ENCODE measurements around the gene TSC1. TPM values are rescaled to one million over a fixed set of nuclear protein-coding genes. Genes with fewer than 3 reads are reported as not detected.

Gene TSC1
- total and polyA plus RNA-seq, 10 of the 15 experiments (the other 5 are each of a cell fraction or from before 2014, with no cell fraction given): 4.0 to 48.0 (median 14.9) TPM

DNA sequence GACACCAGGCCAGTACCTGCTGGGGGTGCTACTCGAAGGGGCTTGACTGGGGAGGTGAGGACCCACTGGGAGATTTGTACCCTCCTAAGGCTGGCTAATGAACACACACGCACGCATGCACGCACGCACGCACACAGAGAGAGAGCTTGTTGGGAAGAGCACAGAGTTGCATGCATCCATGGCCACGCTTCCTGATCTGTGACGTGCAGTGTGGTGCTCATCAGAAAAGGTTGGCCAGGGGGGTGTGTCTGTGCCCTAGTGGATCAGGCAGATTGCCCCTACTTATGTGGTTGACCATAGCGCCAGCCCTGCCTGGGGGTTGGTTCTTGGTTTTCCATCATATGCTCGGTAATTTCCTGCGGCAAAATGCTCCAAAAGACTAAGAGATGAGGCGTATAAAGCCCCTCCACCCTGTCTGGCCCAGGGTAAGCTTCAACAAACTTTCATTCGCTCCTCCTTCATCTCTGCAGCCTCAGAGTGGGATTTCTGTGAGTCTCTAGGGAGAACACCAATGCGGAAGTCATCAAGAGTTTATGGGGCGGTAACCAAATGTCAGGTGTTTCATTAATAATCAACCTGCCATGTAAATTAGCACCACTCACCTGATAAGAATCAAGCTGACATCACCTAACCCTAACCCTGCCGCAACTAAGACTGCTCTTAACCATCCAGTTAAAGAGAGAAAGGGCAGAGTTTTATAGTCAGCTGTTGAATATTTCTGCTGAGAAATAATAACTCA, 26.1 kb upstream of the TSC1 start:
- ChIA-PET RAD21 (ENCODE audit: unreplicated experiment) (no interaction called here), POLR2A (no interaction called here), CTCF (interaction anchor here (0.5 to 1.9 kb wide), 6 partner anchors 13 to 556 kb away, joined by 3 to 4 read pairs (median 3); no protein-coding TSS in a partner anchor), SMC1A (ENCODE audit: uncharacterized antibody, unreplicated experiment) (interaction anchor here (1.1 kb wide), 1 partner anchor 68 kb away, joined by 3 read pairs; no protein-coding TSS in a partner anchor)
- no peak overlapping the region for H3K4me2 ChIP-seq (ENCODE audit: control insufficient read depth, insufficient read depth)
- TF ChIP-seq SMC3 (IDR thresholded peaks at IDR 0.05; ENCODE audit: borderline replicate concordance, low read length): no peak
- TF ChIP-seq NR2C2 (IDR thresholded peaks at IDR 0.05; ENCODE audit: borderline replicate concordance, control insufficient read depth, insufficient read length, low read depth): peak; percentile 18
- TF ChIP-seq MEF2B (IDR thresholded peaks at IDR 0.05; ENCODE audit: partially characterized antibody, poor library complexity, severe bottlenecking): peak; percentile 41
- no peak for FAIRE-seq
- in situ Hi-C loops (cut with MboI) (no loop called here), intact Hi-C loops (cut with micrococcal nuclease; ENCODE audit: unreplicated experiment) (loop anchor here (5.0 to 10.0 kb wide), 2 partner anchors 68 to 166 kb away; no protein-coding TSS in a partner anchor)
- no peaks in the 10 kb centered on the region; the same call in 2 of the 3 replicates for H3K9me3 ChIP-seq (replicated peaks; ENCODE audit: control insufficient read depth, insufficient read depth, low read length)
- H3K4me1 ChIP-seq (ENCODE audit: control insufficient read depth, insufficient read depth, low read length): no peaks in the 10 kb centered on the region
- no peaks in the 10 kb centered on the region for H3K79me2 ChIP-seq (ENCODE audit: control insufficient read depth, insufficient read depth, low read length)
- no peaks in the 10 kb centered on the region for H3K27me3 ChIP-seq (replicated peaks in 1 of 2; ENCODE audit: control insufficient read depth in 2 of 2, insufficient read depth in 2 of 2, low read length in 1 of 2)
- ATAC-seq: no peak
- no TSS peak for BruUV-seq (replicated peaks)
- no peaks in the 10 kb centered on the region for H4K20me1 ChIP-seq (ENCODE audit: control insufficient read depth, insufficient read depth)
- no peak overlapping the region for H3K27ac ChIP-seq (ENCODE audit: control insufficient read depth, insufficient read depth)
- H2AFZ ChIP-seq (ENCODE audit: control insufficient read depth, low read depth, low read length): no peak overlapping the region
- no peaks in the 10 kb centered on the region for H3K36me3 ChIP-seq (ENCODE audit: control insufficient read depth in 2 of 2, insufficient read depth in 2 of 2, low read length in 1 of 2)
- no peak overlapping the region for H3K4me3 ChIP-seq
- no peak for DNase-seq (ENCODE audit: low read depth, low spot score)
- no peak overlapping the region for H3K9ac ChIP-seq (ENCODE audit: control insufficient read depth, insufficient read depth, low read length)
- 30% methylated on average over 16 of the region's 16 CpGs for WGBS (ENCODE audit: insufficient coverage, insufficient replicate concordance, low lambda C conversion rate, missing lambda C conversion rate)

- intact Hi-C loops (cut with micrococcal nuclease; ENCODE audit: unreplicated experiment): loop anchor here (5.0 to 10.0 kb wide), 2 partner anchors 67 to 165 kb away; no protein-coding TSS in a partner anchor
- no peaks in the 10 kb centered on the region for H3K36me3 ChIP-seq (ENCODE audit: control insufficient read depth in 2 of 2, insufficient read depth in 2 of 2, low read length in 1 of 2)
- FAIRE-seq: no peak
- BruUV-seq (replicated peaks): no TSS peak
- H3K4me3 ChIP-seq: no peak overlapping the region
- H3K4me1 ChIP-seq (ENCODE audit: control insufficient read depth, insufficient read depth, low read length): no peaks in the 10 kb centered on the region
- no peaks in the 10 kb centered on the region; the same call in 2 of the 3 replicates for H3K9me3 ChIP-seq (replicated peaks; ENCODE audit: control insufficient read depth, insufficient read depth, low read length)
- WGBS (ENCODE audit: insufficient coverage, insufficient replicate concordance, low lambda C conversion rate, missing lambda C conversion rate): 22% methylated on average over 7 of the region's 7 CpGs
- RAD21 ChIA-PET (ENCODE audit: unreplicated experiment): no interaction called here
- H3K9ac ChIP-seq (ENCODE audit: control insufficient read depth, insufficient read depth, low read length): no peak overlapping the region
- H3K79me2 ChIP-seq (ENCODE audit: control insufficient read depth, insufficient read depth, low read length): no peaks in the 10 kb centered on the region
- SMC1A ChIA-PET (ENCODE audit: uncharacterized antibody, unreplicated experiment): no interaction called here
- no peak for ATAC-seq
- POLR2A ChIA-PET: no interaction called here
- DNase-seq (ENCODE audit: low read depth, low spot score): no peak
- H3K27me3 ChIP-seq (replicated peaks in 1 of 2; ENCODE audit: control insufficient read depth in 2 of 2, insufficient read depth in 2 of 2, low read length in 1 of 2): no peaks in the 10 kb centered on the region
- H3K27ac ChIP-seq (ENCODE audit: control insufficient read depth, insufficient read depth): no peak overlapping the region
- no peak overlapping the region for H3K4me2 ChIP-seq (ENCODE audit: control insufficient read depth, insufficient read depth)
- CTCF ChIA-PET: no interaction called here
- no peak overlapping the region for H2AFZ ChIP-seq (ENCODE audit: control insufficient read depth, low read depth, low read length)
- no peaks in the 10 kb centered on the region for H4K20me1 ChIP-seq (ENCODE audit: control insufficient read depth, insufficient read depth)
- in situ Hi-C loops (cut with MboI): no loop called here
- TF ChIP-seq BCL11A (IDR thresholded peaks at IDR 0.05; ENCODE audit: low read depth, low read length) (no peak), LARP7 (IDR thresholded peaks at IDR 0.05) (no peak), STAT1 (conservative IDR thresholded peaks at IDR 0.05) (no peak), EZH2 (IDR thresholded peaks at IDR 0.05; ENCODE audit: borderline replicate concordance, control insufficient read depth, low read depth, low read length) (no peak), MYB (IDR thresholded peaks at IDR 0.05; ENCODE audit: borderline replicate concordance, low read depth, low read length) (no peak)
- TF ChIP-seq, protein P1, sequence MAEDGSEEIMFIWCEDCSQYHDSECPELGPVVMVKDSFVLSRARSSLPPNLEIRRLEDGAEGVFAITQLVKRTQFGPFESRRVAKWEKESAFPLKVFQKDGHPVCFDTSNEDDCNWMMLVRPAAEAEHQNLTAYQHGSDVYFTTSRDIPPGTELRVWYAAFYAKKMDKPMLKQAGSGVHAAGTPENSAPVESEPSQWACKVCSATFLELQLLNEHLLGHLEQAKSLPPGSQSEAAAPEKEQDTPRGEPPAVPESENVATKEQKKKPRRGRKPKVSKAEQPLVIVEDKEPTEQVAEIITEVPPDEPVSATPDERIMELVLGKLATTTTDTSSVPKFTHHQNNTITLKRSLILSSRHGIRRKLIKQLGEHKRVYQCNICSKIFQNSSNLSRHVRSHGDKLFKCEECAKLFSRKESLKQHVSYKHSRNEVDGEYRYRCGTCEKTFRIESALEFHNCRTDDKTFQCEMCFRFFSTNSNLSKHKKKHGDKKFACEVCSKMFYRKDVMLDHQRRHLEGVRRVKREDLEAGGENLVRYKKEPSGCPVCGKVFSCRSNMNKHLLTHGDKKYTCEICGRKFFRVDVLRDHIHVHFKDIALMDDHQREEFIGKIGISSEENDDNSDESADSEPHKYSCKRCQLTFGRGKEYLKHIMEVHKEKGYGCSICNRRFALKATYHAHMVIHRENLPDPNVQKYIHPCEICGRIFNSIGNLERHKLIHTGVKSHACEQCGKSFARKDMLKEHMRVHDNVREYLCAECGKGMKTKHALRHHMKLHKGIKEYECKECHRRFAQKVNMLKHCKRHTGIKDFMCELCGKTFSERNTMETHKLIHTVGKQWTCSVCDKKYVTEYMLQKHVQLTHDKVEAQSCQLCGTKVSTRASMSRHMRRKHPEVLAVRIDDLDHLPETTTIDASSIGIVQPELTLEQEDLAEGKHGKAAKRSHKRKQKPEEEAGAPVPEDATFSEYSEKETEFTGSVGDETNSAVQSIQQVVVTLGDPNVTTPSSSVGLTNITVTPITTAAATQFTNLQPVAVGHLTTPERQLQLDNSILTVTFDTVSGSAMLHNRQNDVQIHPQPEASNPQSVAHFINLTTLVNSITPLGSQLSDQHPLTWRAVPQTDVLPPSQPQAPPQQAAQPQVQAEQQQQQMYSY (CRISPR knock-in tag; IDR thresholded peaks at IDR 0.05): no peak
Observed at GRCh38 chr9:132969783-132970182, 25.4 kb upstream of the TSC1 start.
